T1000 (cell line): Measurements from ENCODE around the gene TENT4B.
"Not testable (repeated sequence)": the region's sequence is repeated elsewhere in the genome, so short reads cannot be mapped to it uniquely, and the experiment has no call there.

ENCODE experiments used
- DNase-seq: peaks from one replicate; lab custom pipeline; 2025; ENCODE audit warnings: mixed read lengths; lab: John Stamatoyannopoulos, UW

TENT4B gene

GRCh38 chr16:50152807-50153595 lies at the start of gene TENT4B:
TENT4B (plus strand) TSS chr16:50153306; CDS start chr16:50153622, 316 bp downstream.
- peak; percentile 76 for DNase-seq

- DNase-seq, result no peak
Measured at GRCh38 chr16:50103764-50104163, 49.3 kb upstream of the TENT4B start.

- DNase-seq, result no peak
Measured at GRCh38 chr16:50114357-50115129, 38.6 kb upstream of the TENT4B start.

- no peak for DNase-seq
Measured at GRCh38 chr16:50120711-50121110, 32.4 kb upstream of the TENT4B start.

GRCh38 chr16:50121278-50121677 lies 31.8 kb upstream of the TENT4B start:
- DNase-seq, result no peak

GRCh38 chr16:50121721-50122445 lies 31.2 kb upstream of the TENT4B start:
- no peak for DNase-seq

GRCh38 chr16:50123417-50123816 lies 29.7 kb upstream of the TENT4B start:
- DNase-seq, result no peak

GRCh38 chr16:50124769-50125168 lies 28.3 kb upstream of the TENT4B start:
- no peak for DNase-seq

GRCh38 chr16:50126183-50126582 lies 26.9 kb upstream of the TENT4B start:
- no peak for DNase-seq

GRCh38 chr16:50132571-50132970 lies 20.5 kb upstream of the TENT4B start:
- DNase-seq, result not testable (repeated sequence)

- DNase-seq, result no peak
Measured at GRCh38 chr16:50133214-50133613, 19.9 kb upstream of the TENT4B start.

- DNase-seq, result no peak
Measured at GRCh38 chr16:50136399-50136798, 16.7 kb upstream of the TENT4B start.

- DNase-seq, result no peak
Measured at GRCh38 chr16:50137268-50137667, 15.8 kb upstream of the TENT4B start.

- DNase-seq, result no peak
Measured at GRCh38 chr16:50139580-50139979, 13.5 kb upstream of the TENT4B start.

GRCh38 chr16:50144211-50144610 lies 8.9 kb upstream of the TENT4B start:
- DNase-seq, result no peak

- no peak for DNase-seq
Measured at GRCh38 chr16:50146479-50147435, 6.3 kb upstream of the TENT4B start.

- no peak for DNase-seq
Measured at GRCh38 chr16:50151322-50151721, 1.8 kb upstream of the TENT4B start.

GRCh38 chr16:50151756-50152155 lies 1.4 kb upstream of the TENT4B start:
- no peak for DNase-seq

GRCh38 chr16:50152351-50152806 lies 727 bp upstream of the TENT4B start:
- no peak for DNase-seq

GRCh38 chr16:50153596-50154419 lies 702 bp downstream of the TENT4B start:
- DNase-seq, result no peak
